ENCODE data around the gene ARL2BP.
"Not testable (repeated sequence)": the region's sequence is repeated elsewhere in the genome, so short reads cannot be mapped to it uniquely, and the experiment has no call there.

Gene ARL2BP

DNA sequence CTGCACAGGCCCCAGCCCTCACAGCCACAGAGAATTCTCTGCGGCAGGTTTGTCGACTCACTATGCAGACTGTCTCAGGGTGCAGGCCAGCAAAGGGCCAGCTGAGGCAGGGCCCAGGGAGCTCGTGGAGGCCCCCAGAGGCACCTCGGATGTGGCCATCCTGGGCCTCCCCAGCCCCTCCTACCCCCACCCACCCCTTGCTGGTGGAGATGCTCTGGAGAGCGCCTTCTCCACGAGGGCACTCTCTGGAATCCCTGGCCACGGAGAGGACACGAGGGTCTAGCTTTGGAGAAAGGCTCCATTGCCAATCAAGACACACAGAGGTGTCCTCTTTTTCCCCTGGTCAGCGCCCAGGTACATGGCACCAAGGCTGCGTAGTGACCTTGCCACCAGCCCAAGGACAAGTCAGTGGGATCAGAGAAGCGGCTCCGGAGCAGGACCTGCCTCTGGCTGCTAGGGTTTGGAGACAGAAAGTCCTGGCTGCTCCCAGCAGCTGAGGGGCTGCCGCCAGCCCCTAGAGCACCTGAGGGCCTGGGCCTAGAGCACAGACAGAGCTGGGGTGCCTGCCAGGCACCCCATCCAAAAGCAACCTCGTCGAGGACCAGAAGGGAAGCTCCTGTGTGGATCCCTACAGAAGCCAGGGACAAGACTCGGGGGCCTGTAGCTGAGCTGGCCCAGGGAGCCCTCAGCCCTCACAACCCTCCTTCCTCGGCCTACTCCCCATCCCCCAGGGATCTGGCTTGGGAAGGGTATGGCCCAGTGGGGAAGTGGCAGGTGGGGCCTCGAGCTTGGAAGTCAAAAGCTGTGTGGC lies 18.7 kb downstream of the ARL2BP start:
- DNase-seq, result no peak

DNA sequence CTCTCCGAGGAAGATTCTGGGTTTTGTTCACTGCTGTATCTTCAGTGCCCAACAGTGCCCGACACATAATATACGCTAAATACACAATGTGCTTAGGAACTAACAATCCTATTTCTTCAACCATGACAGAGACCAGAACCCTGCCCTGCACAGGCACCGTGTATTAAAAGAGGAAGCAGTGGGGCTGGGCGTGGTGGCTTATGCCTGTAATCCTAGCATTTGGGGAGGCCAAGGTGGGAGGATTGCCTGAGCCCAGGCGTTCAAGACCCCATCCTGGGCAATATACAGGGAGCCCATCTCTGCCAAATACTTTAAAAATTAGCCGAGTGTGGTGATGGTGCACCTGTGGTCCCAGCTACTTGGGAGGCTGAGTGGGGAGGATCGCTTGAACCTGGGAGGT lies 19.3 kb downstream of the ARL2BP start:
- no peak for DNase-seq

DNA sequence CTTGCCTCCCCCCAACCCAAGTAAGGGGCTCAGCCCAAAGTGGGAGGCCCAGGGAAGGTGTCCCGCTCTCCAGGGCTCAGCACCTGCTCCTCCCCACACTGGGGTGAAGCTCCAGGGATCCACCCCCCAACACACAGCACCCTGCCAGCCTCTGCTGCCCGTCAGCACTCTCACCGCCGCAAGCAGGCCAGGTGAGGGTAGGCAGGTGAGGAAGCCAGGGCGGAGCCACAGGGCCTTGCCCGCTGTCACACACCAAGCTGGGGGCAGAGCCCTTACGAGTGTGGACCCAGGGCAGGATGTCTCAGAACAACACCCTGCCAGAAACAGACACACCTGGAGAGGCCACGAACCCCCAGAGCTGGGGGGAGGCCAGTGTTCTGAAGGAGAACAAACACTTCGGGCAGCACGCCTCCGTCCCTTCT lies 19.9 kb downstream of the ARL2BP start:
- no peak for DNase-seq

DNA sequence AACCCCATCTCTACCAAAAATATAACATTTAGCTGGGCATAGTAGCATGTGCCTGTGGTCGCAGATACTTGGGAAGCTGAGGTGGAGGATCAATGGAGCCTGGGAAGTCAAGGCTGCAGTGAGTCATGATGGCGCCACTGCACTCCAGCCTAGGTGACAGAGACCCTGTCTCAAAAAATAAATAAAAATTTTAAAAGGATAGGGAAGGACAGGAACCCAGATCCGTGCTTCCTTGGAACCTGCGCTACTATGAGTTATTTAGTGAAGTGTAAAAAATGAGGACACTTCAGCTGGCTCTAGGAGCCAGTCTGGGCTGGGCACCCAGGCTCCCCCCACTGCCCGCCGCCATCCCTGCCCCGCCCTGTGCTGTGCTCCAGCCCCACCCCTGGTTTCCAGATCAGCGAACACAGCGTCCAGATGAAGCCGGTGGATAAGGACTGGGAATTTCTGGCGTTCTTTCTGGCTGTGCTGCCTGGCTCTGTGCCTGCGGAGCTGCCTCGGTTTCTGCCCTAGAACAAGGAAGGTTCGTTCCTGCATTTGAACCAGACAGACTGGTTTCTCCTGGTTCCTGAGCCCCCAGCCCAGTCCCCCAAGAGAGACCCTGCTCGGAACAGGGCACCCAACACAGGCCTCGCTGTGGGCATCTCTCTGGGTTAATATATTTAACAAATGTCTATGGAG lies 20.9 kb downstream of the ARL2BP start:
- DNase-seq, result no peak

DNA sequence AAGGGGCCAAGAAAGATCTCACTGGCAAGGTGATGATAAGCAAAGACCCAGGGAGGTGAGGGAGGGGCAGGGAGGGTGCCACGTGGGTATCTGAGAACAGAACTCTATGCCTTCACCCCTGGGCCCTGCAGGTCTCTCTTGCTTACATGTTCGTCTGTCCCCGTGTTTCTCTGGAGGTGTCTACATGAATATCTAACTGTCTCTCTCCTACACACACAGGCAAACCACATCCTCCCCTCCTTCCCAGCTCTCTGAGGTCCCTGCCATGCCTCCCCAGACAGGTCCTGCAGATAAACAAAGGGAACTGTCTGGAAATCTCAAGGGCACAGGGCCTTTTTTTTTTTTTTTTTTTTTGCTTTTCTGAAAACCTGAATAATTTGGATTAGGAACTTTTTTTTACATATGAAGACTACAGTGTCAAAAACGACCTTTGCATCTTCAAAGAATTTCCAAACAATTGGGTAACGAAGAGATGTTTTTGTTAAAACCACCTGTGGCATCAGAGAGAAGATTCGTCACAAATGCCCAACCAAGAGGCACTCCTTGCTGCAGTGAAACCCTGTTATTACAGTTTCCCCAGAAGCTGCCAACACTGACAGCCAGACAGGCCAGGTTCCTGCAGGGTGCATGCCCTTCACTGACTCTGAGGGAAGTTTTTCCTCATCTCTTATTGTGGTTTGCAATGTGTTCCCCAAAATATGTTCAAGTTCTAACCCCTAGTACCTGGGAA lies 21.6 kb downstream of the ARL2BP start:
- no peak for DNase-seq

DNA sequence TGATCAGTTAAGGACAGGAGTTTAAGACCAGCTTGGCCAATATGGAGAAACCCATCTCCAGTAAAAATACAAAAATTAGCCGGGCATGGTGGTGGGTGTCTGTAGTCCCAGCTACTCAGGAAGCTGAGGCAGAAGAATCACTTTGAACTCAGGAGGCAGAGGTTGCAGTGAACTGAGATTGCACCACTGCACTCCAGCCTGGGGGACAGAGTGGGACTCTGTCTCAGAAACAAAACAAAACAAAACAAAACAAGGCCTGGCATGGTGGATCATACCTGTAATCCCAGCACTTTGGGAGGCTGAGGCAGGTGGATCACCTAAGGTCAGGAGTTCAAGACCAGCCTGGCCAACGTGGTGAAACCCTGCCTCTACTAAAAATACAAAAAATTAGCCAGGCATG lies 22.3 kb downstream of the ARL2BP start:
- not testable (repeated sequence) for DNase-seq

DNA sequence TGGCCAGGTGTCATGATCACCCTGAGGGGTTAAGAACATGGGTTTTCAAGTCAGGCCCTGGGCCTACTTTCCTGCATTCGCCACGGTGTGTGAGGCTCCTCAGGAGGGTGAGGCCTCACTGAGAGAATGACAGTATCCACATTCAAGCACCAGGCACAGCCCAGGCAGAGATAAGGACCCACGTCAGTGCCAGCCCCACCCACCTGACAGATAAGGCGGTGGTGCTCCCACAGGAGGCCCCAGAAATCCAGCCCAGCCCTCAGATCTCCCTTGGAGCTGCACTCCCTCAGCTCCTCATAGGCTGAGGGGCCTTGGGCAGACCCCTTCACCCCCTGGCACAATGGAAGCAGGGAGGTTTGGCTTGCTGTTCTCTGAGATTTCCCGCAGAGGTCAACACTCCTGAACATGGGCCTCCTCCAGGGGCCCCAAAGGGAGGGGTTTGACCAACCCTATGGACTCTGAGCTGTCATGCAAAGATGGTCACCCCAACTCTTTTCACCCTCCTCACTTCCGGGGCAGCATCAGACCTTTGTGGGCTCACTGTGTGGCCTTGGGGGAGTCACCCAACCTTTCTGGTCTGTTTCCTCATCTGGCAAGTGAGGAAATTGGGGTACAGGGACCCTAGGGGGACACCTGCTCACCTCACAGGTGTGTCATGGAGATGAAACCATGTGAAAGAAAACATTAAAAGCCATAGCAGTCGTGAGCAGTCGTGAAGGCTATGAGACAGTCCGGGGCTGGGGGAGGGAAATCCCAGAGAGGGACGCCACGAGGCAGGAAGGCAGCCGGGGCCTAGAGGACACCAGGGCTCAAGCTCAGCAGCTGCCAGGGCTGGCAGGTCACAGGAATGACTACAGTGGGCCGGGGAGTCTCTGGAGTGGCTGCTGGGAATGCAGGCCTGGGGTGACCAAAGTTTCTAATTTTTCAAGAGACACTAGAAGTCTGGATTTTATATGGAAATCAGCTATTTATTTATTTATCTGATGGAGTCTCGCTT lies 24.0 kb downstream of the ARL2BP start:
- DNase-seq, result no peak

DNA sequence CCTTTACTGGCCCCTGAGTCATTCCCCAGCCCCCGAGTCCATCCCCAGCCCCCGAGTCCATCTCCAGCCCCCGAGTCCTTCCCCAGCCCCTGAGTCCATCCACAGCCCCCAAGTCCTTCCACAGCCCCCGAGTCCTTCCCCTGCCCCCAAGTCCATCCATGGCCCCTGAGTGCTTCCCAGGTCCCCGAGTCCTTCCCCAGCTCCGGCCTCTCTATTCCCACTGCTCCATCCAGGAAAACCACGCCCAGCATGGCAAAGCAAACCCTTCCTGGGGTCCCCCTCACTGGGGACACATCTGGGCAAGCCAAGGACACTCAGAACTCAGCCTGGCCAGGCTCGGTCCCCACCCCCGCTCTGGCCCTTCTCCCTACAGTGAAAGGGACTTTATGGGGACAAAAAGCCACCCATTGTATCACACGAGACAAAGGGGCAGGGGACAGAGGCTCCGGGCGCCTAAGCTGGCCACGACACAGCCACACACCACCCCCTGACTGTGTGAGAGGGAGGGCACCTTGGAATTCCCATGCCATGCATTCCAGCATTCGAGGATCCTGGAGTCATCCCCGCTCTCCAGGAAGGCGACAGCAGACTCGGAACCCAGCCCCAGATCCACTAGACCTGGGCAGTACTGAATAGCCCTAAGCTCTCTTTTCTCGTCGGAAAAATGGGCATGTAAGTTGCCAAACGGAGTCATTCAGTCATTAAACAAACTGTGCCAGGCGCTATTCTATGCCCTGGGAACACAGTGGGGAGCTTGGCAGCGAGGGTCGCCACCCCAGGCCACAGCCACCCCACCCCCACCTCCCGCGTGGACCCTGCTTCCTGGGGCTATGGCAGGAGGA lies 25.4 kb downstream of the ARL2BP start:
- no peak for DNase-seq

DNA sequence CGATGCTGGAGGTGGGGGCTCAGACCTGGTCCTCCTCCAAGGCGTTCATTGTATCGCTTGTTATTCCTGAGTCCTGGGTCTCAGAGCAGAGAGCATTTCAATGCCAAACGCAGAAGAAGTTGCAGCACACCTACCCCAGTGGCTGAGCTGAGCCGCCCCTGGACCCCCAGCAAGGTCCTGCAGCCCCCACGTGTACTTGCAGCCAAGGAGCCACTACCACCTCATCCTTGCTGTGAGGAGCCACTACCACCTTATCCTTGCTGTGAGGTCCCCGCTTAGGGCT lies 25.9 kb downstream of the ARL2BP start:
- no peak for DNase-seq

DNA sequence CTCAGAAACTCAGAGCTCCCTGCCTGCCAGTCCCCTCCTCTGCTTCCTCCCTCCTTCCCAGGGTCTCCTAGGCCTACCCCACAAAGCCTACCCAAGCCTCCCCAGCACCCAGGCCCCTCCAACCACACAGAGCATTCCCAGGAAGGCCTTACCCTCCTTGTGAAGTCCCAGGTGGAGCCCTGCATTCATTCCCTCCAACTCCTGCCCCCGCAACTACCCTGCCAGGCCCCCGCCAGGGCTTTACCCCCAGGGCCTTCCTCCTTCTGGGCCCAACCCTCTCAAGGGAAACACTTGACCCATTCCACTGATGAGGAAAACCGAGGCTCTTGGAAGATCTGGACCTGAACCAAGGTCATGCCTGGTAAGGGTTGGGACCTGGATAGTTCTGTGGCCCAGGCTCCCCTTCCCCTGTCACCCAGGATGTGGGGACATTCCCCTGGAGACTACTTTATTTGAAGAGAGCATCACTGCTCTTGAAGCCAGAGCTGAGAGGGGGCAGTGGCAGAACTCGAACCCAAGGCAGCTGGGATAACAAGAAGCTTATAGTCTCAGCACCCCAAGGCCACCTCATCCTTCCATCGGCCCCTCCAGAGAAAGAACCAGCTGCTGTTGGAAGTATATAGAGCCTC lies 26.9 kb downstream of the ARL2BP start:
- DNase-seq, result no peak

DNA sequence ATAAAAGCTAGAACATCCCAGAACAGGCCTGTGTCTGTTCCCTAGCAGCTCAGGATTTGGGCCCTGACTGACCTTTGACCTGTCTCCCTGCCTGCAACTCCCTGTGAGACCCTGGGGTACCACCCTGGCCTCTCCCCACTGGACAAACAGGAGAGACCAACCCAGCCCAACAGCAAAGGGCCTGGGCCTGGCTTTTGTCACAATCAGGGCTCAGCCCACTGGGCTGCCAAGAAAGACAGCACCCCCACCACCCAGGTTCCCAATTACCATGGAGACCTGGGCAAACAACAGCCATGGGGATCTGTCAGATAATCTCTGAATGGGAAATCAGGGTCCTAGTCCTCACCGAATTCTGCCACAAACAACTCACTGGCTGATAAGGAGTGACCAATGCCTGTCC lies 28.3 kb downstream of the ARL2BP start:
- DNase-seq, result no peak

DNA sequence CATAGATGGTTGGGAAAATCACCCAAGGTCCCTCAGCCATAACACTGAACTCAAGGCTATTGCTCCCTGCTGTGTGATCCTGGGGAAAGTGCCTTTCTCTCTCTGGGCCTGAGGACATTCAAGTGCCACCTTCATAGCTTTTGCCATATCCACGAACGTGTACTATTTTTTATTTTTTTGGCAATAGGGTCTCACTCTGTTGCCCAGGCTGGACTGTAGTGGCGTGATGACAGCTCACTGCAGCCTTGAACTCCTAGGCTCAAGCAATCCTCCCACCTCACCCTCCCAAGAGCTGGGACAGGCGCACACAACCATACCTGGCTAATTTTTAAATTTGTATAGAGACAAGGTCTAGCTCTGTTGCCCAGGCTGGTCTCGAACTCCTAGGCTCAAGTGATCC lies 28.8 kb downstream of the ARL2BP start:
- no peak for DNase-seq

DNA sequence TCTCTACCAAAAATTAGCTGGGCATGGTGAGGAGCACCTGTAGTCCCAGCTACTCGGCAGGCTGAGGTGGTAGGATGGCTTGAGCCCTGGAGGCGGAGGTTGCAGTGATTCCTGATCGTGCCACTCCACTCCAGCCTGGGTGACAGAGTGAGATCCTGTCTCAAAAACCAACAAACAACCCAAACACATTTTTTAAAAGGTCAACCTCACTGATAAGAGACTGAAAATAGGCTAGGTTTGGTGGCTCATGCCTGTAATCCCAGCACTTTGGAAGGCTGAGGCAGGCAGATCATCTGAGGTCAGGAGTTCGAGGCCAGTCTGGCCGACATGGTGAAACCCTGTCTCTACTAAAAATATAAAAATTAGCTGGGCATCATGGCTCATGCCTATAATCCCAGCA lies 30.9 kb downstream of the ARL2BP start:
- not testable (repeated sequence) for DNase-seq

DNA sequence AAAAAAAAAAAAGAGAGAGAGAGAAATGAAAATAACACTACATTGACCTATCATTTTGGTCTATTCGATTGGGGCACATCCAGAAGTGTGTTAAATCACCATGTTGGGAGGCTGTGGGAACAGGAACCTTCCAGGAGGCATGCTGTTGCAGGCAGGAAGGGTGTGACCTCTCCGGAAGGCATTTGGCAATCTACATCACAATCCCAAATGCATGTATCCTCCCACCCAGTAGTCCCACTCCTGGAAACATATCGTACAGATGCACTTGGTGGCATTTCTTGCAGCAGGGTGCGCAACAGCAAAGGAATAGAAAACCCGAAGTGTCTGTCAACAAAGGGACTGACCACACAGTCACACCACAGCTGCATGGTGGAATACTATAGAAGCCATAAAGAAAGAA lies 31.5 kb downstream of the ARL2BP start:
- DNase-seq, result no peak

DNA sequence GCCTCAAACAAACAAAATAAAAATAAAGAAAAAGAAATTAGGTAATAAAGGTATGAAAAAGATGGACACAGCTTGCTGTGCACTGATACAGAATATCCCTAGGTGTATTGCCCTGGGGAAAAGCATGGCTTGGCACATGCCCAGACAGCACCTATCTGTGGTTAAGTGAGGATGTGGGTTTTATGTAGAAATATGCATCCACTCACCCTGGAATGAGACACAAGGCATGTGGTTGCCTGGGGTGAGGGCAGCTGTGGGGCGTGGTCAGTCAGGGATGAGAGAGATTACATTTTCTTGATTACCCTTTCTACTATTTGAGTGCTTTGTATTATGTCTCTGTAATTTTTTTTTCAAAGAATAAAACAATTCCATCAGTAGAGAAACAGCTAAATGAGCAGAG lies 32.5 kb downstream of the ARL2BP start:
- DNase-seq, result no peak

DNA sequence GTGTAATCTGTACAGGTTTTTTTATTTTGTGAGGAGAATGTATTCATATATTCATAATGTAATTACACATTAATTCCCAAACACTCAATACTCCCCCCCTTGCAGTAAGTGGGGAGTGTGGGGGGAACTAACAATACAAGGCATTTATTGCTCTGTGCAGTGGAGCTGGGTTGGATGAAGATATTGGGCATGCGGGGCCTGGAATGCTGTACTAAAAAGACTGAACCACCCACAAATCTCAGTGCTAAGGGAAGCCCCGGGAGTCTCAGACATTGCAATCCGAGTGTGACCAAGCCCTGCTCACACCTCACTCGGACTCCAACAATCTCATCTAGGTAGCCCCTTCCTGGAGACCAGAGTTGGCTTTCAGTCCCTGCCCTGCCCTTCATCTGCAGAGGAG lies 33.4 kb downstream of the ARL2BP start:
- no peak for DNase-seq

DNA sequence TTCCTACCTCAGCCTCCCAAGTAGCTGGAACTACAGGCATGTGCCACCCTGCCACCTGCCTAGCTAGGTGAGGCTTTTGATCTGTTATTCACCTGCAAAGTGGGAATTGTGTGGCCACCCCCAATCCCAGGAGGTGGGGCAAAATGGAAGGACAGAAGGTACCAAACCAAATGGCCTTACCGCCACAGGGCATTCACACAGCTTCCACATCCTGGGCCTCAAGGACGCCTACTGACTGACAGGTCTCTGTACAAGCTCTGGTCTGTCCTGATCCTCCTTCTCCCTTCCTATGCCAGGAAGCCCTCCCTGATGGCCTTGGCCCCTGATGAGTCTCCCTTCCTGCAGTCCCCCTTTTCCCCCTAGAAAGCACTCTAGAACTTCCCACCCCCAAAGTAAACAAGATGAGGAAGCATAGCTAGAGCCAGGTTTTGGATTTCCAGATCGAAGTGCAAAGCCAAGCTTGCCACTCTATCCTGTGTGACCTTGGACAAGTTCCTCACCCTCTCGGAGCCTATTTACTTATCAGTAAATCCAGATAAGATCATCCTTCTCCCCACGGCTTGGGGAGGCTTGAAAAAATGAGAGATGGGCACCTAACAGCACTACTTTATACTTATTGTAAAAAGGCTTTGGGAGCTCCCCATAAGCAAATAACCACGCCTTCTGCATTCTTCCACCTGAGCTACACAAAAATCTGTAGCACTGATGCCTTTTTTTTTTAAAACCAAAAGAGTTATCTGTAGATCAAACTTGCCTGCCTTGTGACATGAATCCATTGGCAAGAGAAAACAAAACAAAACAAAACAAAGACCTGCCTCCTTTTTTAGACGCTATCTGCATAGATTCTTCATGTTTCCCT lies 35.0 kb downstream of the ARL2BP start:
- no peak for DNase-seq

DNA sequence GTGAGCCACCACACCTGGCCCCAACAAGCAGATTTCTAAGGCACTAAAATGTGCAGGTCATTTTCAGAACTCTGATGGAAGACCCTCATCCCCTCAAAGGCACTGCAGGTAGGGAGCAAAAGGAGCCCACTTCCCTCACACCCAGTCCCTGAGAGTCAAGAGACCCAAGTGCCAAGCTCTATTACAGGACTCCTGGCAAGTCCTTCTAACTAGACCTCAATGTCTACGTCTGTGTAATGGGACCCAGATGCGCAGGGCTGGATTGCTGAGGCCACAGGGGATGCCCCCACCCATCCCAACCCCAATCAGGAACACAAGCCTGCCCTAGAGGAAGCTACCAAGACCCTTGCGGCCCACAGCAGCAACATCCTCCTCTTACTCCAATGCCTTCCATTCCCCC lies 36.7 kb downstream of the ARL2BP start:
- no peak for DNase-seq

DNA sequence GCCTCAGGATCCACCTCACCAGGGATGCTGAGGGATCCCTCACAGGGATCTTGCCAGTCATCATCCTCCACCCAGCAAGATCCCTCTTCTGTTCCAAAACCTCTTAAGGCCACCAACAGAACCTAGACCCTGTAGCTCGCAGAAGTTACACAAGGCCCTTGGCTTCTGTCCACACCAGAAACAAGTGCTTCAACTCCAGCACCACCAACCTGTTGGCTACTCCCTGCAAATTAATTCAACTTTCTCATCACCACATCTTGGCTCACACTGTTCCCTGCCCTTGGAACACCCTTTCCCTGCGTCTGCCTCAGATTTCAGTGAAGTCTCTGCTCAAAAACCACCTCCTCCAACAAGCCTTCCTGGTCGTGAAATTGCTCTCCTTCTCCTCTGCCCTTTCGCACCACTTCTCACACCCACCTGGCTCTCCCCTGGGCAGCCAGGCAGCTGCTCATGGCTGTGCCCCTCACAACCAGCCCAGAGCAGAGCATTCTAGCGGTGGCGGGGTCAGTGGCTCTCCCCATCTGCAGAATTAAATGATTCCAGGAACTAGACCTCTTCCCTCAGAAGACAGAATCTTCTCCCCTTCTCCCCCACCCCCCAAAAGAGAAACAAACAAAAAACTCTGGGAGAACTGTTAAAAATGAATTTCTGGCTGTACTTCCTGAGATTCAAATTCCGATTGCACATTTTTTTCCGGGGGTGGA lies 37.6 kb downstream of the ARL2BP start:
- no peak for DNase-seq
